Loucy (cell line): ENCODE data around the gene OR4K14.
"Not testable (repeated sequence)": the region's sequence is repeated elsewhere in the genome, so short reads cannot be mapped to it uniquely, and the experiment has no call there.

Experiments
- EZH2phosphoT487 ChIP-seq: fragments of 200-600 bp; IDR thresholded peaks from 2 replicates; pipeline ENCODE4 v1.6.1; 2018; ENCODE audit warnings: antibody characterized with exemption, mild to moderate bottlenecking, moderate library complexity, borderline replicate concordance
- TF ChIP-seq, protein P1 (sequence below): fragments of 200-600 bp; sonication (generic); conservative IDR thresholded peaks from 2 replicates; pipeline ENCODE4 v1.5.1; 2014; ENCODE audit warnings: mild to moderate bottlenecking, antibody characterized with exemption, low read length

DNA sequence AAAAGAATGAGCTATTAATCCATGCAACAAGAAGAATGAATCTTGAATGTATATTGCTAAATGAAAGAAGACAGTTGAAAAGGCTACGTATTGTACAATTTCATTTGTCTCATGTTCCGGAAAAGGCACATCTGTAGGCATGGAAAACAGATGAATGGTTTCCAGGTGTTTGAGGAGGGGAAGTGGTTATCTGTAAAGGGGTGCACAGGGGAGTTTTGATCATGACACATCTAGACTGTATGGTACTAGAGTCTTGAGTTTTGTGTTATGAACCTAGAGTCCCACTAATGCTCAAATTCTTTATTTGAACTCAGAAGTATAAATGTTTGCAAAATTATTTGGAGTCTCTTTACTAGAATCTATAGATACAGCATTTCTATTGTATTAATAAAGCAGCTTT is 49.4 kb downstream of the OR4K14 start:
- TF ChIP-seq, protein P1, sequence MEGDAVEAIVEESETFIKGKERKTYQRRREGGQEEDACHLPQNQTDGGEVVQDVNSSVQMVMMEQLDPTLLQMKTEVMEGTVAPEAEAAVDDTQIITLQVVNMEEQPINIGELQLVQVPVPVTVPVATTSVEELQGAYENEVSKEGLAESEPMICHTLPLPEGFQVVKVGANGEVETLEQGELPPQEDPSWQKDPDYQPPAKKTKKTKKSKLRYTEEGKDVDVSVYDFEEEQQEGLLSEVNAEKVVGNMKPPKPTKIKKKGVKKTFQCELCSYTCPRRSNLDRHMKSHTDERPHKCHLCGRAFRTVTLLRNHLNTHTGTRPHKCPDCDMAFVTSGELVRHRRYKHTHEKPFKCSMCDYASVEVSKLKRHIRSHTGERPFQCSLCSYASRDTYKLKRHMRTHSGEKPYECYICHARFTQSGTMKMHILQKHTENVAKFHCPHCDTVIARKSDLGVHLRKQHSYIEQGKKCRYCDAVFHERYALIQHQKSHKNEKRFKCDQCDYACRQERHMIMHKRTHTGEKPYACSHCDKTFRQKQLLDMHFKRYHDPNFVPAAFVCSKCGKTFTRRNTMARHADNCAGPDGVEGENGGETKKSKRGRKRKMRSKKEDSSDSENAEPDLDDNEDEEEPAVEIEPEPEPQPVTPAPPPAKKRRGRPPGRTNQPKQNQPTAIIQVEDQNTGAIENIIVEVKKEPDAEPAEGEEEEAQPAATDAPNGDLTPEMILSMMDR, result not testable (repeated sequence)
- TF ChIP-seq EZH2phosphoT487, result not testable (repeated sequence)
